GM19324 (cell line): Measurements from ENCODE around the gene ZNF594.
"Not testable (repeated sequence)": the region's sequence is repeated elsewhere in the genome, so short reads cannot be mapped to it uniquely, and the experiment has no call there.

Experiments
- ATAC-seq: cut with Tn5 transposase; IDR thresholded peaks from one replicate; pipeline ENCODE4 v1.9.1; 2021; ENCODE audit warnings: mild to moderate bottlenecking, moderate library complexity; ENCODE audit not compliant: unreplicated experiment, low FRiP score

ZNF594 gene

DNA sequence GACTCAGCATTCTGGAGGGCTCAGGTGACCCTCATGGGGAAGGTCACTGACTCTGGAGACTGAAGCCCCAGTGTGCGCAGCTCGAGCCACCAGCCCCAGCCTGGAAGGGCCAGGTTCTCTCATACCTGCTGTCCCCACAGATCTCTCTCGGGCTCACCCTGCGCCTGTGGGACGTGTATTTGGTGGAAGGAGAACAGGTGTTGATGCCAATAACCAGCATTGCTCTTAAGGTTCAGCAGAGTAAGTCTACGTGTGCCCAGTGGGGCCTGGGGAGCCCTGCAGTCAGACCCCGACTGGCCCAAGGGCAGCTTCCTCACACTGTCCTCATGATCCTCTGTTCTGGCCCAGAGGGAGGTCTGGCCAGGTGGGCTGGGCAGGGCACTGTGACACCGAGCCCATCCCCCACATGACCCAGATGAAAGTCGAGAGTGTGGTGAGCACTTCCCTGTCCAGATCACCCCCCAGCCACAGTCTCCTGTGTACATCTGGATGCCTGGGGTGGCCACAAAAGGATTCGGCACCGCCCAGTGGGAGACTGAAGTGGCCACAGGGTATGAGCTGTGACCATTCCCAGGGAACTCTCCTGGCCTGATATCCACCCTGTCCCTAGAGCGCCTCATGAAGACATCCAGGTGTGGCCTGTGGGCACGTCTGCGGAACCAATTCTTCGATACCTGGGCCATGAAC lies 54.0 kb downstream of the ZNF594 start:
- ATAC-seq, result not testable (repeated sequence)

DNA sequence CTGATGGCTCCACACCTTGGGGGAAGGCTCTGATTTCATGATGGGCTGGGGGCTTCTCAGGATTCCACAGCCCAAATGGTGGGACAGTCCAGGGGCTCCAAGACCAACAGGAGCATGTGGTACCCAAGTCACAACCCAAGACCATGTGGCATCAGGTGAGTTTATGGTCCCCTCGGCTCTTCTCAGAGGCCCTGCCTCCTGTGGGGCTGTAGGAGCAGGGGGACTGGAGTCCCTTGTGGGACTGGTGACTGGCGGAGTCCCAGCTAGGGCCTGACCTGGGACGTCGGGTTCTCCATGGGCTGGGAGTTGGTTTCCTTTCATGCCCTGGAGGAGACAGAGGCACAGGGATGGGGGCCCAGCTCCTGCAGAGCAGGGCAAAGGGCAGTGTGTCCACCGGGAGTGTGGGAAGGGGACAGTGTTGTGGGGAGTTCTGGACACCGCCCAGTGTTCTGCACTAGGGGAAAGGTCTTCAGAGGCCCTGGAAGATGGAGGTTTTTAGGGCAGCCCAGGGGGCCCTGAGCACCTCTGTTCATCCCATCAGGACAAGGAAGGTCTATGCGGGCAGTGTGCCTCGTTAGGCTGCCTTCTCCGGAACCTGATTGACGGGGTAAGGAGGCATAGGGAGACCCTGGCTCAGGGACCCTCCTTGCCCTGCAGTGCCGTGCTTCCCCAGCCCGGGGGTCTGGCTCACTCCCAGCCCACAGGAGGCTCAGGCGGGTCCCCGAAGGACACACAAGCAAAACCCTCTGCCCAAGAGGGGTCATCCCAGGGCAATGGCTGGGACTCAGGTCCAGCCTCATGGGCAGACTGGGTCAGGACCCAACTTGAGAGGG lies 54.9 kb downstream of the ZNF594 start:
- not testable (repeated sequence) for ATAC-seq

DNA sequence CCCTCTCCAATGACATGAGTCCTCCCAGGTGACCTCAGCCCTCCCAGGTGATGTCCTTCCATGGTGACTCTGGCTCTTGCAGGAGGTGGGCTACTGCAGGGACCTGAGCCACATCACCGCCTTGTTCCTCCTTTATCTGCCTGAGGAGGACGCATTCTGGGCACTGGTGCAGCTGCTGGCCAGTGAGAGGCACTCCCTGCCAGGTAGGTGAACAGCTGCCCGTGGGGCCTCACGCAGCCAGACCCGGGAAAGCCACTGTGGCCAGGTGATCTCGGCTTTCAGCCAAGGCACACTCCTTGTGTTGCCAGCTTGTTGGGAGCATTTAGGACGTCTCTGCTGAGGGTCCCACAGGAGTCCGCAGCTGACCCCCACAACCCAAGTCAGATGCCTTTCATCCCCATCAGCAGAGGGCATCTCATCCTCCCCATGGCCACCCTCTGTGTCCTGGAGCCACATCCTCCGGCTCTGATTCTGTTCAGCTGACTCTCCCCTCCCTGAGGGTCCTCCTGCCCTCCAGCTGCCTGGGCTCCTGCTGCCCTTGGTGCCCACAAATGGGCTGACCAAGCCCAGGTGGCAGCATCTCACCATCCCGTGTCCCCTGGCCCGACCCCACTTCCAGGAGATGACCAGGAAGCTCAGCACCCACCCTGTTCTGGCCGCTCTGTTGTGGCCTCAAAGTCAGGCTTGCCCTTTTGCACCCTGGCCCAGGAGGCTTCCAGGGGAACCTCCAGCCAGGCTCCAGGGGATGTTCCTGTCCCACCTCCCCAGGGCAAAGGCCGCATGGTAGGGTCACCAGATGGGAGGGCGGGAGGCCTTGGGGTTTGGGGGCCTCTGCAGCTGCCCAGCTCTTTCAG lies 55.7 kb downstream of the ZNF594 start:
- ATAC-seq, result no peak

DNA sequence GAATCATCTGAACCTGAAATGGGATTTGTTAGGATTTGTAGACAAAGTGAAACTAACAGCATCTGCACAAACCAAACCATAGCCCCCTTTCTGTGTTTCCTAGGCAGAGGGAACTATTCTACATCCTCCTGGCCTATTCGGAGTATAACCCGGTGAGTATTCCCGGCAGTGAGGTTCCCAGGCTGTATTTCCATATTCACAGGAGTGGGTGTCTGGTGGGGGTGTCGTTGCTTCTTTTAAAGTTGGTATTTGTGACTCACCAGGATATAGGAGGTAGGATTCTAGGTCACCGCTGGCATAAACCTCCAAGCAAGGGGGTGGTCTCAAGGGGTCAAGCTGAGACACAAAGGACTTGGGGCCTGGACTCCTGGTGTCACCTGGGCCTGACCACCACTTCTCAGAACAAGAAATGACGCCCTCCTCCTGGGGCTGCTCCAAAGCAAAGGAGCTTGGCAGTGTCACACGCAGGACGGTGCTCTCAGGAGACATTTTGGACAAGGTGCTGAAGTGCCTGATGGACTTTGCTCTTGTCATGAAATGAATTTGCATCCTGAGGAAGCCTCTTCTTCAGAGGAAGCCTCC lies 56.4 kb downstream of the ZNF594 start:
- not testable (repeated sequence) for ATAC-seq

DNA sequence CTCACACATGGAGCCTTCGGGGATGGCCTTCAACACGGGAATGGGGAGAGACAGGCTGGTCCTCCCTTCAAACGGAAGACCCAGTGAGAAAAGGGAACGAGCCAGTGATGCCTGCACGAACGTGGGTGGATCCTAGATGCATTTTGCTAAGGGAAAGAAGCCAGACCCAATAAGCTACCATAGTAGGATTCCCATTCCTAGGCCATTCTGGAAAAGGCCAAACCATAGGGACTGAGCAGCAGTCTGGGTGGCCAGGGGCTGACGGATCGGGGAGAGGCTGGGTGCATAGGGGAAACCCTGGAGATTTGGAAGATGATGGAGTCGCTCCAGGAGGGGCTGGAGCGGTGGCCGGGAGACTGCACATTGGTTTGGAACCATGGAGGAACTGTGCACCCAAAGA lies 57.1 kb downstream of the ZNF594 start:
- not testable (repeated sequence) for ATAC-seq

DNA sequence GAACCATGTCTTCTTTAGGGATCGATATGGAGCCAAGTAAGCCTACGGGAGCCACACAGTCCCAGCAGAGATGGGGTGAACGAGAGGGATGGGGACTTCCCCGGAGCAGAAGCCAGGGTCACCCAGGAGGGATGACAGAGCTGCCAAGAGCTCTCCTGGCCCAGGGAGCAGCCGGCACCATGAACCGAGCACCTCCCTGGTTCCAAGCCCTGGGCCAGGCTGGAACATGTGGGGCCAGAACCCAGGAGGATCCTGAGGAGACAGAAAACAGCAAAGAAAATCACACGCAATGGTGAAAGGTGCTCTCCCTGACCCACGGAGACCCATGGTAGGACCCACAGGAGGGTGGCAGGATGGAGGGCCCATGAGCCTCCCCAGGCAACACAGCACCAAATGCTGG lies 57.7 kb downstream of the ZNF594 start:
- ATAC-seq, result not testable (repeated sequence)

DNA sequence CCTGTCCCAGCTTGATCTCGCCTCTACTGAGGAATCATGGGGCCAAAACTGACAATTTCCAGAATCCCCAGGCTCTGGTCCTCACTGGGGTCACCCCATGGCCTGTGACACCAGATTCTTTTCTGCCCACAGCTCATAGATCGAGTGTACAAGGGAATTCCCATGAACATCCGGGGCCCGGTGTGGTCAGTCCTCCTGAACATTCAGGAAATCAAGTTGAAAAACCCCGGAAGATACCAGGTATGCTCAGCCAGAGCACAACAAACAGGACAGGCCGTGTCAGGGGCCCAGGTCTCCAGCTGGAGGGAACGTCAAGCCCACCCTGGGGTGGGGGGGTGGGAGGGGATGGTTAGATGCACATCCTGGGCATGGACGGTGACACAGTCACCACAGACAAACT lies 58.4 kb downstream of the ZNF594 start:
- no peak for ATAC-seq

DNA sequence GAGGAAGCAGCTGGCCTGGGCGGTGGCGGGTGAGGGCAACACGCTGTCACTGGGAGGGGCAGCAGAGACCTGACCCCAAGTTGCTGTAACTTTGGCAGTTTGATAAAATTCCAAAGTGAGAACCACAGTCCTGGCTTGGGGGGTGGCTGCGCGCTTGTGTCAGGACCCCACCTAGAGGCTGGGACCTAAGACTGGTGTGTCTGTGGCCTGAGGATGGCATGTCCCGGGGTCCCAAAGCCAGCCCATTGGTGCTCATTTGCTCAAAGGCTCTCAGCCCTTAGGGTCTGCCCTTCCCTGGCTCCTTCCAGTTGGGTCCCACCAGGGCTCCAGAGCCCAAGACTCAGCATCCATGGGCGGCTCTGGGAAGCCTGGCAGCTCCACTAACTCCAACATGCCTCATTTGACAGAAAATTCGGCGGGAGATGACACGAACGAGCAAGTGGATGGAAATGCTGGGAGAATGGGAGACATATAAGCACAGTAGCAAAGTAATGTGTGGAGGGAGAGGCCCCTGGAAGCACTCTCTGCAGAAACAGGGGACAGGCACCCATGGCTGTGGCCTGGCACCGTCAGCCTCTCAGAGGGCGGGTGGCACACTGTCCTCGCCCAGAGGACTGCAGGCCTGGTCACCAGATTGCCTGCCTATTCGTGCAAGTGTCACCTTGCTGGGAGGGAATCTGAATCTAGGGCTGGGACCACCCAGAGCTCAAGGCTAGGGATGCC lies 59.0 kb downstream of the ZNF594 start:
- not testable (repeated sequence) for ATAC-seq

DNA sequence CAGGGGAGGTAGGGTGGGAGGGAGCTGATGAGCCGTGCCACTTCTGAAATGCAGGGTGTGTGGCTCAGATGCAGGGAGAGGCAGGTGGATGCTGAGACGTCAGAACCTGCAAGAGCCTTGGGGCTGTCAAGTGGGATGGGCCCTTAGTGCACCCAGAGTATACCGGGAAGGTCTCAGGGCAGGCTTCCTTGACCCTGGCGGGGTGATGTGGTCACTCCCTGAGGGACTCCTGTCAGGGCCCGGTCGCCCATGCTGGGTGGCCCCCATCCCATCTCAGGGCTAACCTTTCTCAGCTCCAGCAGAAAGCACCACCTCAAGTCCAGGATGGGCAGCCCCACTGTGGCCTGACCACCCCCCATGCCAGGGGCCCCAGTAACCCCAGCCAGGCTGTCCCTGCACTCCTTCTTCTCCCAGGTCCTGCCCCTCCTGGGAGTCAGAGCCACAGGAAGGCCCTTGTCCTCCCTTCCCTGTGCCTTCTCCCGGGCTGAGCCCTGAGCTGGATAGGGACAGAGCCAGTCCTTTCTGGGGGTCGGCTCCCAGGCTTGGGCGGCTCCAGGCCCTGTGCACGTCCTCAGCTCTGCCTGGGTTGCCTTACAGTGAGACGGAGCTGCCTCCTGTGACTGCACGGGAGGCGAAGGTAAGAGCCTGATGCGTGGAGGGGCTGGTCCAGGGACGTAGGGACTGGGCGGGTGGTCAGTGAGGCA lies 59.7 kb downstream of the ZNF594 start:
- ATAC-seq, result not testable (repeated sequence)

DNA sequence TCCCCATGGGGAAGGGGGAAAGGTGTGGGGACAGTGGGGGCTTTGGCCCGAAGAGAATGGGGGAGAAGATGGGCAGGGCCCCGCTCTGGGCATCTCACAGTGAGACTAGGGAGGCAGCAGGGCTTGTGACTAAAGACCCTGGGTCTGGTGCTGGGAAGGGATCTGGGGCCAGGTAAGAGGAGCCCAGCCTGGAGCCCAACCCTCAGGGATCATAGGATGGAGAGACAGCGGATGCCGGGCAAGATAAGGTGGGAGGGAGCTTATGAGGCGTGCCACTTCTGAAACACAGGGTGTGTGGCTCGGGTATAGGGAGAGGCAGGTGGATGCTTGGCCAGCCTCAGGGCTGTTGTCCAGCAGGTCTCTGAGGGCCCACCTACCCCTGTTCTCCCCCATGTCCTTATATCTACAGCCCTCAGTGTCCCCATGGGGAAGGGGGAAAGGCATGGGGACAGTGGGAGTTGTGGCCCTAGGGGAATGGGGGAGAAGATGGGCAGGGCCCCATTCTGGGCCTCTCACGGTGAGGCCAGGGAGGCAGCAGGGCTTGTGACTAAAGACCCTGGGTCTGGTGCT lies 60.4 kb downstream of the ZNF594 start:
- ATAC-seq, result no peak

DNA sequence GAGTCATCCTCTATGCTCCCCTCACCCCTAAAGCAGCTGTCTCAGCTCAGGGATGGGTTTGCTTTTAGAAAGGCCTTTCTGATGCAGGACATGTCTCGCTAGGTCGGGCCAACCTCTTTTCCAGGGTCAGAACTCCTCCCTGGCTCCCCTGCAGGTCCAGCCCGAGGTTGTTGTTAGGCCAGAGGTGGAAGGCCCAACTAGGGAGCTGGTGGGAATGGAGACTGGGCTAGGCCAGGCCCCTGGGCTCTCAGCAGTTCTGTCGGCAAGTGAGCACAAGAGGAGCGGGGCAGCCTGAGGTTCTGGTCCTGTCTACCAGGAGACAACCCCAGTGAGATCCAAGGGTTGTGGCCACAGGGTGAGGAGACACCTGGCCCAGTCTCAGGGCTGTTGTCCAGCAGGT lies 61.0 kb downstream of the ZNF594 start:
- not testable (repeated sequence) for ATAC-seq

DNA sequence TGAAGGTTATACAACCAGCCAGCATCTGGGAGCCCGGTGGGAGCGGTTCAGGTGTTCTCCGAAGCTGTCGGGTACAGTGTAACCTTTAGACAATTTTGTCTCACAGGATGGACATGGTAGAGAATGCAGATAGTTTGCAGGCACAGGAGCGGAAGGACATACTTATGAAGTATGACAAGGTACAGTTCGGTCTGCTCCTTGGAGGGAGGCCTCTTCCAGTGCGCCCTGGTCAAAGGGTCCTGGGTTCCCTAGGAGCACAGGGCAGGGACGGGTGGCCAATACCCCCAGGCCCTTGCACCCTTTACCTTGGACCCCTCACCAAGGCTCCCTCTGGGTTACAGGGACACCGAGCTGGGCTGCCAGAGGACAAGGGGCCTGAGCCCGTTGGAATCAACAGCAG lies 61.4 kb downstream of the ZNF594 start:
- ATAC-seq, result not testable (repeated sequence)

DNA sequence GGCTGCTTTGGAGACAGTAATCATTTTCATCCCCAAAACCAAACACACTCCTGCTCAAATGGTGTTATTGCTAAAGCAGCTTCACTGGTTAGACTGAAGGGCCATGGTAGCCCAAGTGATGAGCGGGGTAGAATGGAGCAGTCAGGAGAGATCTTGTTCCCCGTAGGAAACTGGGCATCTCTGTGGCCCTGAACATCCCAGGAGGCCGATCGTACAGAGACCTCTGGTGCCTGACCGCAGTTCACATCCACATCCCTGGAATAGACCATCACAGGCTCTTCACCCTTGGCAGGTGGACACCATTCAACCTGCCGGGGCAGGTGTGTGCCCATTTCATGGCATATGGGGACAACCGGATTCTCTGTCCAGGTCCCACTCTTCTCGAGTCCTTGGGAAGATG lies 61.9 kb downstream of the ZNF594 start:
- not testable (repeated sequence) for ATAC-seq
